Tibial nerve (tissue), 4 donors: ENCODE measurements around the gene FANCI.

Experiments used
- CTCF ChIP-seq, 5 experiments: fragments of 200-600 bp in 3 of 5; fragments of 450-650 bp in 2 of 5; sonication (generic) in 3 of 5; IDR thresholded peaks; one replicate each; pipeline ENCODE4 v1.5.1; 2016 to 2019; ENCODE audit warnings: antibody characterized with exemption in 5 of 5, mild to moderate bottlenecking in 3 of 5, moderate library complexity in 2 of 5
- EP300 ChIP-seq, 2 donors: sonication (generic); formaldehyde crosslinking; IDR thresholded peaks; one replicate each; pipeline ENCODE4 v1.6.1; 2017; ENCODE audit warnings: antibody characterized with exemption in 2 of 2, mild to moderate bottlenecking in 1 of 2
- POLR2A ChIP-seq, 2 donors: fragments of 450-650 bp; IDR thresholded peaks; one replicate each; pipeline ENCODE4 v1.6.1; 2017; ENCODE audit warnings: antibody characterized with exemption in 2 of 2, mild to moderate bottlenecking in 2 of 2, moderate library complexity in 2 of 2

- no peak for TF ChIP-seq POLR2A (IDR thresholded peaks at IDR 0.05)
- TF ChIP-seq CTCF (IDR thresholded peaks at IDR 0.05), result no peak
- TF ChIP-seq EP300 (IDR thresholded peaks at IDR 0.05), result no peak
Measured at GRCh38 chr15:89323825-89324224, 80.0 kb downstream of the FANCI start.
